Measurements from ENCODE around the gene FNDC5.

The FNDC5 gene

GRCh38 chr1:32897082-32898049 is 26.7 kb upstream of the FNDC5 start:
- DNase-seq = no peak

DNA sequence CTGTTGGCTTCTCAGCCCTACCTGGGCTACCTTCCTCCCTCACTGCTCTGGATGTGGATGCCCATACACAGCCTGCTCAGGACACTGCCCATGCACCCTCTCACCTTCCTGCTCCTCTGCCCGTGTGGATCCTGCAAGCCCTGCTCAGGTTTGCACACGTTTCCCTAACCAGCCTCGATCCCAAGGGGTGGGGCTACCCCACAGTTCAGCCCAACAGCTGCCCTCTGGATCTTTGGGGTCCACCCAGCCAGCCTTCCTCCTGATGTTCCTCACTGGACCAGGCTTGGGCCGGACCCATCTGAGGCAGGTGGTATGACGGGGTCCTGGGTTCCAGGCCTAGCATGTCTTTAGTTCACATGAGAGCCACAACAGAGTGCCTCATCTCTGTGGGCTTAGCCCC is 25.7 kb upstream of the FNDC5 start:
- no peak for DNase-seq

GRCh38 chr1:32895325-32896215 is 24.9 kb upstream of the FNDC5 start:
- no peak for DNase-seq

DNA sequence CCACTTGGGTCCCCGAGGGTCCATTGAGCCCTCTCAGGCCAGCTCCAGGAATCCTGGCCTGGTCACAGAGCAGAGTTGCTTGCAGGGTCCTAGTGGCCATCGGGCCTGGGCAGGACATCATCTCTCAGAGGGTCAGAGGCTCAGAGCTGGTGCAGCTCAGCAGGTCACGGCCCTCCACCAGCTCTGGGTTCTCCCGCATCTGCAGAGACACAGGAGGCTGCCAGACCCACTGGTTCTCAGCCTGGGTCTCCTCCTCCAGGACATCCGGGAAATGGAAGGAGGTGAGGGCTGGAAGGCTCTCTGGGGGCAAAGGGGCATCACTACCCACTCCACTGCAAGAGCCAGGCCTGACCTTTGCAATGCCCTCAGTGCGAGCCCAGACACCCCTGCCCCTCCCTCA is 24.0 kb upstream of the FNDC5 start:
- DNase-seq = no peak

DNA sequence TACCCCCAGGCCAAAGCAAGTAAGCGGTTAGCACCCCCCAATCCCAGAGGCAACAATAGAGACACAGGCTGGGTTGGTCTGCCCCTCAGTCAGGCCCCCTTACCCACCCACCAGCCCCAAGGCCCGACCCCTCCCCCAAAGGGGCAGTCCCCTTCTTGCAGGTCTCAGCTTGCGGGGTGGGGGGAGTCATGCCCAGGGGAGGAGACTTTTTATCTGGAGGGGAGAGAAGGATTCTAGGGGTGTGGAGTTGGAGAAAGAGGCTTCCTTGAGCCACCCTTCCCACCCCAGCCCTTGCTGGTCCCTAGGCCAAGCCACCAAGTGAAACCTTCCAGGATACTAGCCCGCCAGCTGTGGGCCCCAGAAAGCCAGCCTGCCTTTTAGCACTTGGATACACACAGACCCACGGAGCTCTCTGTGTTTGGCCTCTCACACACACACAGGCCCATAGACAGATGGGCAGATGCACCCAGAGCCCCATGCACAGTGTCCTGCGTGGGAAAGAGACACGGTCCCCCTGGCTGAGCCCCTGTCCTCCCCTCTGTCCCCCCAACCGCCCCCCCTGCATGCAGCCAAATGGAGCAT is 23.4 kb upstream of the FNDC5 start:
- DNase-seq = no peak

GRCh38 chr1:32893198-32894018 is 22.7 kb upstream of the FNDC5 start:
- DNase-seq = no peak

- DNase-seq = no peak
Measured at GRCh38 chr1:32892368-32893197, 21.9 kb upstream of the FNDC5 start.

DNA sequence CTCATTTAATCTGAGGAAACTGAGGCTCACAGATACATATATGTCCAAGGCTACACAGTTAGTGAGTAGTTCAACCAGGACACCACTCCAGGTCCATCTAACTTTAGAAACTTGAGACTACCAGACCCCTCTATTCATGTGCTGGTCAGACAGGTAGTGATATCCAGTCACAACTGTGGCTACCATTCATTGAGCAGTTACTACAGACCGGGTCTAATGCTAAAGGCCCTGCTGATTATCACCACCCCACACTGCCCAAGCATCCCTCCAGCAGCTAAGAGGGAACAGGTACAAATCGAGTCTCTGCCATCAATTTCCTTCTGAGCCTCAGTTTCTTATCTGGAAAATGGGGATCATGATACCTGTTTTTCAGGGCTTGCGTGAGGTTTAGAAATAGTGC is 20.9 kb upstream of the FNDC5 start:
- DNase-seq = no peak

- DNase-seq = no peak
Measured at GRCh38 chr1:32891241-32891570, 20.5 kb upstream of the FNDC5 start.

DNA sequence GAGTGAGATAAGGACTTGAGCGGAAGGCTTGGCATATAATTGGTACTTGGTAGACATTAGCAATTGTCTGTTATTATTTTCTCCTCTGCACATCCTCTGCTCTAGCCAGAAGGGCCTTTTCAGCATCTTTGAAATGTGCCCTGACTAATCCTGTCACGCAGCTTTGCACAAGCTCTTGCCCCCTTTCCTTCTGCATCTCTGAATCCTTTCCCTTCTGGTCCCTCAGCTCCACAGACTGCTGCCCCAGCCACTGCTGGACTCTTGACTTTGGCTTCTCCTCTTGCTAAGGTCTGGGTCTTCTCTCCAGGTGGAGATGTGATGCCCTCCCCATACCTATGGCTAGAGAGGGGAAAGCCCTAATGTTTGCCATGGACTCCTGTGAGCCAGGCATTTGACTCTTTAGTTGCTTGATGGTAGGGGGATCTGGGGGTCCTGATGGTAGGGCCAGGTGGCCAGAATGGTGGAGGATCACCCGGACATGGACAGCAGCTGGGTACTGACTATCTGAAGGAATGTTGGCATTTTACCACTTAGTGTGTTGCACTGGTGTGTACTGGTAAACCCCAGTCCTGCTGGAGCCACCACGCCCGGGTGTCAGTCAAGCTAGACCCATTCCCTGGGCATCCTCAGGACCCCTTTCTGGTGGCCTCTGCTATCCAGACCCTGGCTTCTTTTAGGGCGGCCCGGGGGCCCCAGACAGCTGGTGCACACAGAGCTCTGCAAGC is 20.0 kb upstream of the FNDC5 start:
- no peak for DNase-seq

GRCh38 chr1:32889731-32890278 is 19.1 kb upstream of the FNDC5 start:
- DNase-seq = no peak

DNA sequence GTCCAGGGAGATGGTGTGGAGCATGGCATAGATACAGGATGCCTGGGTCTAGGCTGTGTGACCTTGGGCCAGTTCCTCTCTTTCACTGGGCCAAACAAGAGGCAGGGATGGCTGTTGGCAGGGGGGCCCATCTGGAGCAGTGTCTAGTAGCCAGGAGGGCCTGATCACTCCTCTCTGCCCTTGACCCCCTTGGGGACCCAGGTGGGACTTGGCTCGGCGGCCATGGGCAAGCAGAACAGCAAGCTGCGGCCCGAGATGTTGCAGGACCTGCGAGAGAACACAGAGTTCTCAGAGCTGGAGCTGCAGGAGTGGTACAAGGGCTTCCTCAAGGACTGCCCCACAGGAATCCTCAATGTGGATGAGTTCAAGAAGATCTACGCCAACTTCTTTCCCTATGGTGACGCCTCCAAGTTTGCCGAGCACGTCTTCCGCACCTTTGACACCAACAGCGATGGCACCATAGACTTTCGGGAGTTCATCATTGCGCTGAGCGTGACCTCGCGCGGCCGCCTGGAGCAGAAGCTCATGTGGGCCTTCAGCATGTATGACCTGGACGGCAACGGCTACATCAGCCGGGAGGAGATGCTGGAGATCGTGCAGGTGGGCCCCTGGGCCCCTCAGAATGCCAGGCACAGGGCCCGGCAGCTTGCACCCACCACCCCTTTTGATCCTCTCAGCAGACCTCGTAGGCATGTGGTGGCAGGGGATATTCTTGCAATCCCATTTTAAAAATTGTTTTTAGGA is 18.1 kb upstream of the FNDC5 start:
- DNase-seq = no peak

- DNase-seq = no peak
Measured at GRCh38 chr1:32888134-32888533, 17.4 kb upstream of the FNDC5 start.

DNA sequence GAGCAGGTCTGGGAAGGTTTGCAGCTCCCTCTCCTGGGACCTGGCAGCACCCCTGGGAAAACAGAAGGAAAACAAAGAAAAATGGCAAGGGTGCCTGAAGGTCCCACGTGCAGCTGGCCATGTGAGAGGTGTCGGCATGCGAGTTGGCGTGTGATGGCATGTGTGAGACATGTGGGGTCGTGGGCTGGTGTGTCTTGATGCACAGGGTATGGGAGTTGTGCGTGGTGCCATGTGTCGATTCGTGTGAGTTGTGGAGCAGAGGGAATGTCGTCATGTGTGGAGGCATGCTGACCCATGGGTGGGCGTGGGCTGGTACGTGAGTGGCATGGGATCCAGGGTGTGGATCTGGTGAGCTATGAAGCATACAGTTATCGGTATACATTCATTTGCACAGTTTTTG is 16.9 kb upstream of the FNDC5 start:
- DNase-seq = no peak

DNA sequence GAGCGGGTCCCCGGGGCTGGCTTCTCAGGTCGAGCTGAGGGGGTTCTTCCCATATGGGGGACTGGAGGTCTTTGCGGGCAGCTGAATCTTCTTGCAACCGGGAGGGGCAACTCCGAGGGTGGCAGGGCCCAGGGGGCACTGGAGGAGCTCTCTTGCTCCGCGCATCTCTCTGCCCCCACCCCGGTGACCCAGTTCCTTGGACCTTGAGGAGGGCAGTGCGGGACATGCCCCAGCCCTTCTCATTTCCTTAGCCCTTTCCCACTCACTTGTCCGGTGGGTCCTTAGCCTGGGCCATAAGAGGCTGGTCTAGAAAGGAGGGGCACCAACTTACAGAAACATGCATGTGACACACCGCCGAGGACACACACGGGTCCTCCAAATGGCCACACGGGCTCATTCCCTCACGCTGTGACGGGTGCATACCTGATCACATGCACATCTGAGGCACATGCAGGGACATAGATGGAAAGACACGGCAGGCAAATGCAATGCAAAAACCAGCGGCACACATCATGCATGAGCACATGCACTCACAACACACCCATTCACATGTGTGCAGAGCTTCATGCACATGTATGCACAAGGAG is 16.2 kb upstream of the FNDC5 start:
- no peak for DNase-seq

DNA sequence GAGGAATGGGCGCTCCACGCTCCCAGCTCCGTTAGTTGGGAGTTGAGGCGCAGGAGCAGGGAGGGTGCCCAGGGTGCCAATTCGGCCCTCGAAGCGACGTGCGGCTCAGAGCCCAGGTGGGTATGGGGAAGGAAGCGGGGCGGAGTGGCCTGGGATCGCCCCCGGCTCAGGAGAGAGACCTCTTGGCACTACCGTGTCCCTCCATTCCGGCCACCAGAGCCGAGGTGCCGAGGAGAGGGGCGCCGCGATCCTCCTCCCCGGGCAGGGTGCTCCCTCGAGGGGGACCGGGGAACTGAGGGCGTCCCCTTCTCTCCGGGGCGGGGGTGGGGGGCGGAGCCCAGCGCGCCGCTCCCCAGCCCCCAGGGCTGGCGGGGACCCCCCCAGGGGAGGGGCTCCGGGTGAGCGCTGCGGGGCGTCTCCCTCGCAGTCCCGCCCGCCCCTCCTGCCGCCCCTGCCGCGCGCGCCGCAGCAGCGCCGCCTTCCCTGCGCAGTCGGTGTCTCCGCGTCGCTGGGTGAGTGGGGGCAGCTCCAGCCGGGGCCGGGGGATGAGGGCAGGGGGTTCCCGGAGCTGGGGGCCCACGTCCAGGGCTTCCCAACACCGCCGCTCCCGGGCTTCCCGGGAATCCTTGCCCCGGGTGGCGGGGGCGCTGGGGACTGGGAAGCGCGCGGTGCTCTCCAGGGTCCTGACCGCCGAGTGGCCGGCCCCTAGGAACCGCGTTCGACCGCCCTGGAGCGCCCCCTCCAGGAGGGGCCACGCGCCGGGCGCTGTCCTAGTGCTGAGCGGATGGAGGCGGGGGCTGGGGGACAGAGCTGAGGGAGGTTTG is 15.5 kb upstream of the FNDC5 start, which contains the start of gene HPCA:
Gene HPCA, plus strand, starts transcription at position 488 of the 824 bp plus-strand sequence. CDS start 2,408 bp downstream, outside the sequence.
- no peak for DNase-seq

DNA sequence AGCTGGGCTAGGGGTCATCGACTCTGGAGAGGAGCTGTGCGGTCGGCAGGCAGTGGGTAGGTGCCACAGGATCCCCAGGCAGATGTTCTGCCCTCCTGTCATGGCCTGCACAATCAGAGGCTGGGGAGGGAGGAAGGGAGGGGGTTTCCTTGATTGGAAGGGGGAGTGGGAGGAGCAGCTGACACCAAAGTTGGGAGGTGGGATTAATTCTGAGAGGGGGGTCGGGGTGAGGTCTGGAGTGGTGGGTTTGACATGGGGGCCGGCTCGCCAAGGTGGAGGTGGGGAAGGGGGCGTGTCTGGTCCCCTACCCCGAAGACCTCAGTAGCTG is 14.9 kb upstream of the FNDC5 start:
- no peak for DNase-seq

- DNase-seq = no peak
Measured at GRCh38 chr1:32884726-32885125, 14.0 kb upstream of the FNDC5 start.

DNA sequence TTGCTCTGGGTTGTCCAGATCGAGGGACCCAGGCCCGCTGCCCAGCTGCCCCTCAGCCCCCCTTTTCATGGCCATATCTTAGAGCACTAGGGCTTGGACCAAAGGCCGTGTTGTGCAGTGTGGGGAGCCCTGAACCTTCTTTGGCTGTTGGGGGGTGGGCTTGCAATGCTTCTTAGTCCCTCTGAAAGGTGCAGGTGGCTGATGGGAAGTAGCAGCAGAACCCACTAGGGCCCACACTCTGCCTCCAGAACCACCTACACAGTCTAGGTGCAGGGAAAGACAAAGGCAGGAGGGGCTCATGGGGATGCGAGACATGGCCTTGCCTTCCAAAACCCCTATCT is 13.3 kb upstream of the FNDC5 start:
- no peak for DNase-seq

Data from effector CD4-positive, alpha-beta T cell (primary cell).